ENCODE data around the gene F11R. TPM values are rescaled to one million over a fixed set of nuclear protein-coding genes. Genes with fewer than 3 reads are reported as not detected.

Gene F11R
- total and polyA plus RNA-seq, 2 experiments from 2014 or later: 0.53 to 0.76 TPM

Small RNAs within 50 kb of the gene (small RNA-seq; reads per million reads assigned to genes)
- not detected for gene AL591806.2 (ENCODE audit: low read depth, low replicate concordance)

Other genes with a start within 250 kb of the F11R start
- not detected in 2 replicates for gene LY9, start 225.0 kb downstream of the F11R start, total RNA-seq (2014; rRNA removed; shearing (Covaris generic))
- gene LY9, start 225.0 kb downstream of the F11R start, polyA plus RNA-seq (2016; fragmentation: Nextera tagmentation; extraction: Ambion mirVana): not detected in 2 replicates
- not detected in 2 replicates for gene CD244, start 158.3 kb downstream of the F11R start, total RNA-seq (2014; rRNA removed; shearing (Covaris generic))
- gene CD244, start 158.3 kb downstream of the F11R start, polyA plus RNA-seq (2016; fragmentation: Nextera tagmentation; extraction: Ambion mirVana): not detected in 2 replicates
- gene ITLN1, start 136.0 kb downstream of the F11R start, total RNA-seq (2014; rRNA removed; shearing (Covaris generic)): not detected in 2 replicates
- gene ITLN1, start 136.0 kb downstream of the F11R start, polyA plus RNA-seq (2016; fragmentation: Nextera tagmentation; extraction: Ambion mirVana): not detected in 2 replicates
- gene ITLN2, start 66.3 kb downstream of the F11R start, total RNA-seq (2014; rRNA removed; shearing (Covaris generic)): not detected in 2 replicates
- not detected in 2 replicates for gene ITLN2, start 66.3 kb downstream of the F11R start, polyA plus RNA-seq (2016; fragmentation: Nextera tagmentation; extraction: Ambion mirVana)
- gene TSTD1, start 17.8 kb upstream of the F11R start, total RNA-seq (2014; rRNA removed; shearing (Covaris generic)): not detected in 2 replicates
- gene TSTD1, start 17.8 kb upstream of the F11R start, polyA plus RNA-seq (2016; fragmentation: Nextera tagmentation; extraction: Ambion mirVana): not detected in 2 replicates
- gene USF1, start 24.8 kb upstream of the F11R start, total RNA-seq (2014; rRNA removed; shearing (Covaris generic)): 53.2 and 68.4 TPM in 2 replicates
- 12.2 and 17.1 TPM in 2 replicates for gene USF1, start 24.8 kb upstream of the F11R start, polyA plus RNA-seq (2016; fragmentation: Nextera tagmentation; extraction: Ambion mirVana)
- not detected in 2 replicates for gene ARHGAP30, start 48.7 kb upstream of the F11R start, total RNA-seq (2014; rRNA removed; shearing (Covaris generic))
- gene ARHGAP30, start 48.7 kb upstream of the F11R start, polyA plus RNA-seq (2016; fragmentation: Nextera tagmentation; extraction: Ambion mirVana): 0.21 and 0.29 TPM in 2 replicates
- gene NECTIN4, start 68.4 kb upstream of the F11R start, total RNA-seq (2014; rRNA removed; shearing (Covaris generic)): 0.54 TPM in 1 of 2 replicates, not detected in the other
- gene NECTIN4, start 68.4 kb upstream of the F11R start, polyA plus RNA-seq (2016; fragmentation: Nextera tagmentation; extraction: Ambion mirVana): 0.40 and 0.54 TPM in 2 replicates
- gene KLHDC9, start 77.2 kb upstream of the F11R start, total RNA-seq (2014; rRNA removed; shearing (Covaris generic)): 3.7 and 5.6 TPM in 2 replicates
- gene KLHDC9, start 77.2 kb upstream of the F11R start, polyA plus RNA-seq (2016; fragmentation: Nextera tagmentation; extraction: Ambion mirVana): 3.2 and 3.3 TPM in 2 replicates
- 32.4 and 35.9 TPM in 2 replicates for gene PFDN2, start 96.9 kb upstream of the F11R start, total RNA-seq (2014; rRNA removed; shearing (Covaris generic))
- gene PFDN2, start 96.9 kb upstream of the F11R start, polyA plus RNA-seq (2016; fragmentation: Nextera tagmentation; extraction: Ambion mirVana): 121 and 125 TPM in 2 replicates
- 16.6 and 24.3 TPM in 2 replicates for gene NIT1, start 97.0 kb upstream of the F11R start, total RNA-seq (2014; rRNA removed; shearing (Covaris generic))
- gene NIT1, start 97.0 kb upstream of the F11R start, polyA plus RNA-seq (2016; fragmentation: Nextera tagmentation; extraction: Ambion mirVana): 30.4 and 30.9 TPM in 2 replicates
- 30.4 and 36.7 TPM in 2 replicates for gene DEDD, start 111.5 kb upstream of the F11R start, total RNA-seq (2014; rRNA removed; shearing (Covaris generic))
- 37.8 and 38.4 TPM in 2 replicates for gene DEDD, start 111.5 kb upstream of the F11R start, polyA plus RNA-seq (2016; fragmentation: Nextera tagmentation; extraction: Ambion mirVana)
- gene UFC1, start 132.8 kb upstream of the F11R start, total RNA-seq (2014; rRNA removed; shearing (Covaris generic)): 42.6 and 86.2 TPM in 2 replicates
- 89.5 and 89.6 TPM in 2 replicates for gene UFC1, start 132.8 kb upstream of the F11R start, polyA plus RNA-seq (2016; fragmentation: Nextera tagmentation; extraction: Ambion mirVana)
- gene USP21, start 138.3 kb upstream of the F11R start, total RNA-seq (2014; rRNA removed; shearing (Covaris generic)): 6.3 and 10.5 TPM in 2 replicates
- 16.0 and 16.5 TPM in 2 replicates for gene USP21, start 138.3 kb upstream of the F11R start, polyA plus RNA-seq (2016; fragmentation: Nextera tagmentation; extraction: Ambion mirVana)
- 18.8 and 36.2 TPM in 2 replicates for gene PPOX, start 145.3 kb upstream of the F11R start, total RNA-seq (2014; rRNA removed; shearing (Covaris generic))
- 21.5 and 25.9 TPM in 2 replicates for gene PPOX, start 145.3 kb upstream of the F11R start, polyA plus RNA-seq (2016; fragmentation: Nextera tagmentation; extraction: Ambion mirVana)
- gene B4GALT3, start 156.4 kb upstream of the F11R start, total RNA-seq (2014; rRNA removed; shearing (Covaris generic)): 33.3 and 34.5 TPM in 2 replicates
- 30.6 and 31.3 TPM in 2 replicates for gene B4GALT3, start 156.4 kb upstream of the F11R start, polyA plus RNA-seq (2016; fragmentation: Nextera tagmentation; extraction: Ambion mirVana)
- 5.9 and 9.8 TPM in 2 replicates for gene ADAMTS4, start 177.9 kb upstream of the F11R start, total RNA-seq (2014; rRNA removed; shearing (Covaris generic))
- 5.3 and 7.2 TPM in 2 replicates for gene ADAMTS4, start 177.9 kb upstream of the F11R start, polyA plus RNA-seq (2016; fragmentation: Nextera tagmentation; extraction: Ambion mirVana)
- gene NDUFS2, start 181.2 kb upstream of the F11R start, total RNA-seq (2014; rRNA removed; shearing (Covaris generic)): 104 and 125 TPM in 2 replicates
- 135 and 141 TPM in 2 replicates for gene NDUFS2, start 181.2 kb upstream of the F11R start, polyA plus RNA-seq (2016; fragmentation: Nextera tagmentation; extraction: Ambion mirVana)
- not detected in 2 replicates for gene FCER1G, start 194.1 kb upstream of the F11R start, total RNA-seq (2014; rRNA removed; shearing (Covaris generic))
- gene FCER1G, start 194.1 kb upstream of the F11R start, polyA plus RNA-seq (2016; fragmentation: Nextera tagmentation; extraction: Ambion mirVana): 0.49 TPM in 1 of 2 replicates, not detected in the other
- not detected in 2 replicates for gene APOA2, start 202.5 kb upstream of the F11R start, total RNA-seq (2014; rRNA removed; shearing (Covaris generic))
- not detected in 2 replicates for gene APOA2, start 202.5 kb upstream of the F11R start, polyA plus RNA-seq (2016; fragmentation: Nextera tagmentation; extraction: Ambion mirVana)
- gene TOMM40L, start 204.9 kb upstream of the F11R start, total RNA-seq (2014; rRNA removed; shearing (Covaris generic)): 6.5 and 19.1 TPM in 2 replicates
- gene TOMM40L, start 204.9 kb upstream of the F11R start, polyA plus RNA-seq (2016; fragmentation: Nextera tagmentation; extraction: Ambion mirVana): 5.7 and 5.8 TPM in 2 replicates
- gene NR1I3, start 217.1 kb upstream of the F11R start, total RNA-seq (2014; rRNA removed; shearing (Covaris generic)): not detected in 2 replicates
- 0.70 TPM in 1 of 2 replicates, not detected in the other for gene NR1I3, start 217.1 kb upstream of the F11R start, polyA plus RNA-seq (2016; fragmentation: Nextera tagmentation; extraction: Ambion mirVana)
- not detected in 2 replicates for gene PCP4L1, start 237.6 kb upstream of the F11R start, total RNA-seq (2014; rRNA removed; shearing (Covaris generic))
- not detected in 2 replicates for gene PCP4L1, start 237.6 kb upstream of the F11R start, polyA plus RNA-seq (2016; fragmentation: Nextera tagmentation; extraction: Ambion mirVana)